GM08714 (cell line): ENCODE results near the gene ARL6IP4.

Experiments
- H3K4me3 ChIP-seq: fragments of 200-500 bp; sonication (Bioruptor generic); 2 replicates; pipeline ENCODE4 v1.5.1; 2014; ENCODE audit warnings: mild to moderate bottlenecking, low read length, inconsistent platforms
- ZNF274 ChIP-seq: IDR thresholded peaks from 2 replicates; pipeline ENCODE4 v1.6.1; 2012; ENCODE audit warnings: mild to moderate bottlenecking, low read depth, low read length

ARL6IP4 gene

GRCh38 chr12:122965851-122966742 lies 14.4 kb upstream of the ARL6IP4 start, which contains the start of gene ABCB9:
TSS of gene ABCB9 (minus strand) at chr12:122966463. CDS start at chr12:122960235, 6,228 bp downstream.
- no peak for TF ChIP-seq ZNF274
- H3K4me3 ChIP-seq: peak within 1 kb of the TSS; percentile 49; the same call in 1 of the 2 replicates

GRCh38 chr12:122966743-122967550 lies 13.5 kb upstream of the ARL6IP4 start:
- no peak for TF ChIP-seq ZNF274
- H3K4me3 ChIP-seq: no peak overlapping the region

GRCh38 chr12:122968104-122968503 lies 12.4 kb upstream of the ARL6IP4 start:
- no peak for TF ChIP-seq ZNF274
- H3K4me3 ChIP-seq: no peak overlapping the region

- no peak for TF ChIP-seq ZNF274
- H3K4me3 ChIP-seq: no peak overlapping the region
Measured at GRCh38 chr12:122969676-122970075, 10.8 kb upstream of the ARL6IP4 start.

- H3K4me3 ChIP-seq: peak overlapping the region; percentile 80
- no peak for TF ChIP-seq ZNF274
Measured at GRCh38 chr12:122974274-122974891, 6.1 kb upstream of the ARL6IP4 start.

GRCh38 chr12:122974892-122975789 lies 5.3 kb upstream of the ARL6IP4 start, which contains the start of gene OGFOD2:
TSS of gene OGFOD2 (plus strand) at chr12:122975244. CDS start at chr12:122975252, 8 bp downstream.
- peak within 1 kb of the TSS; percentile 80 for H3K4me3 ChIP-seq
- TF ChIP-seq ZNF274: no peak

GRCh38 chr12:122975790-122976647 lies 4.5 kb upstream of the ARL6IP4 start:
- peak overlapping the region; percentile 74 for H3K4me3 ChIP-seq
- TF ChIP-seq ZNF274: no peak

GRCh38 chr12:122976648-122976975 lies 3.9 kb upstream of the ARL6IP4 start:
- TF ChIP-seq ZNF274: no peak
- no peak overlapping the region; the same call in 1 of the 2 replicates for H3K4me3 ChIP-seq

GRCh38 chr12:122977153-122977552 lies 3.3 kb upstream of the ARL6IP4 start:
- TF ChIP-seq ZNF274: no peak
- H3K4me3 ChIP-seq: no peak overlapping the region

- H3K4me3 ChIP-seq: no peak overlapping the region
- no peak for TF ChIP-seq ZNF274
Measured at GRCh38 chr12:122977655-122978392, 2.7 kb upstream of the ARL6IP4 start.

GRCh38 chr12:122978507-122978955 lies 1.9 kb upstream of the ARL6IP4 start:
- H3K4me3 ChIP-seq: no peak overlapping the region
- no peak for TF ChIP-seq ZNF274
